GM19099 (cell line): ENCODE results near the gene GRIN3A.

Source experiments
- POLR2A ChIP-seq: IDR thresholded peaks from 3 replicates; pipeline ENCODE4 v1.6.1; 2011; ENCODE audit warnings: low read depth; ENCODE audit not compliant: insufficient read length; ENCODE audit errors: extremely low read depth

GRIN3A gene

GRCh38 chr9:101620452-101620851 lies 118.0 kb downstream of the GRIN3A start:
- no peak for TF ChIP-seq POLR2A

GRCh38 chr9:101618698-101619097 lies 119.7 kb downstream of the GRIN3A start:
- no peak for TF ChIP-seq POLR2A

GRCh38 chr9:101605547-101605946 lies 132.9 kb downstream of the GRIN3A start:
- no peak for TF ChIP-seq POLR2A

GRCh38 chr9:101604296-101604695 lies 134.2 kb downstream of the GRIN3A start:
- no peak for TF ChIP-seq POLR2A

- no peak for TF ChIP-seq POLR2A
These were observed 136.3 kb downstream of the GRIN3A start for GRCh38 chr9:101601904-101602765.

- TF ChIP-seq POLR2A = no peak
These were observed 143.7 kb downstream of the GRIN3A start, which contains the start of gene PPP3R2 for GRCh38 chr9:101594796-101595195. TSS of gene PPP3R2 (minus strand) at chr9:101594969. CDS start at chr9:101594921, 48 bp downstream.

- no peak for TF ChIP-seq POLR2A
These were observed 145.1 kb downstream of the GRIN3A start for GRCh38 chr9:101593345-101593744.

GRCh38 chr9:101592788-101593187 lies 145.7 kb downstream of the GRIN3A start:
- TF ChIP-seq POLR2A = no peak

GRCh38 chr9:101591787-101592446 lies 146.5 kb downstream of the GRIN3A start:
- TF ChIP-seq POLR2A = no peak

- no peak for TF ChIP-seq POLR2A
These were observed 147.5 kb downstream of the GRIN3A start for GRCh38 chr9:101590901-101591300.

- TF ChIP-seq POLR2A = no peak
These were observed 151.0 kb downstream of the GRIN3A start for GRCh38 chr9:101587332-101588043.

GRCh38 chr9:101586651-101587050 lies 151.8 kb downstream of the GRIN3A start:
- TF ChIP-seq POLR2A = no peak

- TF ChIP-seq POLR2A = no peak
These were observed 152.7 kb downstream of the GRIN3A start for GRCh38 chr9:101585740-101586139.

GRCh38 chr9:101582553-101582952 lies 155.9 kb downstream of the GRIN3A start:
- TF ChIP-seq POLR2A = no peak
